OCI-LY7 (cell line): Measurements from ENCODE around the gene LRP1B.

Source experiments
- EZH2phosphoT487 ChIP-seq: fragments of 200-600 bp; sonication (generic); IDR thresholded peaks from 2 replicates; pipeline ENCODE4 v1.6.1; 2018; ENCODE audit warnings: low read depth, borderline replicate concordance, mild to moderate bottlenecking, mixed run types, antibody characterized with exemption, low read length, moderate library complexity, mixed read lengths
- TF ChIP-seq, protein P1 (sequence below): fragments of 200-600 bp; sonication (generic); conservative IDR thresholded peaks from 2 replicates; pipeline ENCODE4 v1.5.1; 2014; ENCODE audit warnings: mild to moderate bottlenecking, antibody characterized with exemption, low read length, moderate library complexity, mixed read lengths

DNA sequence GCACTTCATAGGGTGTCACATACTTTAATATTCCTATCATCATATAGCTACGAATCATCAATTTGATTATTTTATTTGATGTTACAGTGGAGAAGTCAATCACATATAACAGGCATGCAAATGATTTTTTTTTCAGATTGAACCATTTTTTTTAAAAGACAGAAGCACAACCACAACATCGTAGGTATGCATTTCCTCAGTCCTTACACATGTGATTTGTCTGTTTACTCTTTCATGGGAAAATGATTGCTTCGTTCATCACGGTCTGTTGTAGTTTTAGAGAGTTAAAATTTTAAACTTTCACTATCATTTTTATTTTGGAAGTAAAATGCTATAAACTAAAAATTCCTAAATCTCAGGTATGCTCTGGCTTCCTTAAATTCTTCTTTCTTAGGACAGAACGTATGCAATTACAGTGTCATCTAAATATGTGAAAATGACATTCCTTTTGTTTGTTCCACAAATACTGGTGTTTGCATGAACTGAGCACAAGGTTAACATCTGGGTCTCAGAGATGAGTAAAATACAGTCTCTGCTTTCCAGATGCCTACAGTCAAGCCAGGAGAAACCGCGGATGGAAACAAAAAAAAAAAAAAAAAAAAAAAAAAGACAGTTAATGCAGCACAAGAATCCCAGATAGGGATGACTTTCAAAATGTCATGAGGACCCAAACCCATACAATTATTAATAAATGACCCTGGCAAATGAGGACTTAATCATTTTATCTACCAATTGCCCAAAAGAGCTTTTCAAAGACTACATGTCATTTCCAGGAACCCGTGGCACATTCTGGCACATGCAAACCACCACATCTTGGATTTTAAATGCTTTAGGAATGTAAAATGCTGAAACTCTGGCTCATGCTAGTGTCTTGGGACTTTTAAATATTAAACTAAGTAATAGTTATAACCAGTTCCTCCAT is 201.2 kb downstream of the LRP1B start:
- TF ChIP-seq, protein P1, sequence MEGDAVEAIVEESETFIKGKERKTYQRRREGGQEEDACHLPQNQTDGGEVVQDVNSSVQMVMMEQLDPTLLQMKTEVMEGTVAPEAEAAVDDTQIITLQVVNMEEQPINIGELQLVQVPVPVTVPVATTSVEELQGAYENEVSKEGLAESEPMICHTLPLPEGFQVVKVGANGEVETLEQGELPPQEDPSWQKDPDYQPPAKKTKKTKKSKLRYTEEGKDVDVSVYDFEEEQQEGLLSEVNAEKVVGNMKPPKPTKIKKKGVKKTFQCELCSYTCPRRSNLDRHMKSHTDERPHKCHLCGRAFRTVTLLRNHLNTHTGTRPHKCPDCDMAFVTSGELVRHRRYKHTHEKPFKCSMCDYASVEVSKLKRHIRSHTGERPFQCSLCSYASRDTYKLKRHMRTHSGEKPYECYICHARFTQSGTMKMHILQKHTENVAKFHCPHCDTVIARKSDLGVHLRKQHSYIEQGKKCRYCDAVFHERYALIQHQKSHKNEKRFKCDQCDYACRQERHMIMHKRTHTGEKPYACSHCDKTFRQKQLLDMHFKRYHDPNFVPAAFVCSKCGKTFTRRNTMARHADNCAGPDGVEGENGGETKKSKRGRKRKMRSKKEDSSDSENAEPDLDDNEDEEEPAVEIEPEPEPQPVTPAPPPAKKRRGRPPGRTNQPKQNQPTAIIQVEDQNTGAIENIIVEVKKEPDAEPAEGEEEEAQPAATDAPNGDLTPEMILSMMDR, result no peak
- no peak for TF ChIP-seq EZH2phosphoT487
